HepG2 (cell line): ENCODE data around the gene STRADA. TPM values are rescaled to one million over a fixed set of nuclear protein-coding genes. Genes with fewer than 3 reads are reported as not detected.

Experiments used
- ARNTL ChIP-seq: sonication (generic); formaldehyde crosslinking; IDR thresholded peaks from 2 replicates; pipeline ENCODE4 v1.4.0; 2020; ENCODE audit warnings: mild to moderate bottlenecking, missing genetic modification reagents
- ATRX ChIP-seq: sonication (generic); formaldehyde crosslinking; IDR thresholded peaks from 2 replicates; pipeline ENCODE4 v1.4.0; 2020; ENCODE audit warnings: missing genetic modification reagents, borderline replicate concordance
- ETV5 ChIP-seq: IDR thresholded peaks from 2 replicates; pipeline ENCODE4 v1.6.1; 2018; ENCODE audit warnings: missing biosample characterization, missing genetic modification reagents, inconsistent platforms, borderline replicate concordance
- FOXO1 ChIP-seq: sonication (generic); formaldehyde crosslinking; IDR thresholded peaks from 2 replicates; pipeline ENCODE4 v1.4.0; 2020; ENCODE audit warnings: missing genetic modification reagents
- HDAC2 ChIP-seq: sonication (generic); formaldehyde crosslinking; IDR thresholded peaks from 2 replicates; pipeline ENCODE4 v1.4.0; 2020; ENCODE audit warnings: missing genetic modification reagents
- KMT2B ChIP-seq: IDR thresholded peaks from 2 replicates; pipeline ENCODE4 v1.6.1; 2016; ENCODE audit warnings: missing genetic modification reagents, missing compliant biosample characterization
- PCBP1 ChIP-seq: fragments of 200-400 bp; formaldehyde crosslinking; IDR thresholded peaks from 2 replicates; pipeline ENCODE4 v1.6.1; 2017; ENCODE audit warnings: mild to moderate bottlenecking, low read depth, low read length, borderline replicate concordance
- POLR2A ChIP-seq, 2 experiments: IDR thresholded peaks; 2 replicates each; pipeline ENCODE4 v1.6.1; 2011; ENCODE audit warnings: low read depth in 2 of 2, low read length in 2 of 2, mild to moderate bottlenecking in 1 of 2, moderate library complexity in 1 of 2; ENCODE audit not compliant: insufficient read depth in 1 of 2
- SAFB2 ChIP-seq: sonication (generic); formaldehyde crosslinking; IDR thresholded peaks from 2 replicates; pipeline ENCODE4 v1.5.1; 2020; ENCODE audit warnings: missing genetic modification reagents, low read depth, mild to moderate bottlenecking, borderline replicate concordance
- TAF1 ChIP-seq: sonication (generic); formaldehyde crosslinking; IDR thresholded peaks from 2 replicates; pipeline ENCODE4 v1.4.0; 2020; ENCODE audit warnings: missing genetic modification reagents
- ZNF234 ChIP-seq: sonication (generic); formaldehyde crosslinking; conservative IDR thresholded peaks from 2 replicates; pipeline ENCODE4 v1.5.1; 2020; ENCODE audit warnings: mild to moderate bottlenecking, missing genetic modification reagents
- ZNF317 ChIP-seq: sonication (generic); formaldehyde crosslinking; IDR thresholded peaks from 2 replicates; pipeline ENCODE4 v1.5.0; 2020; ENCODE audit warnings: mild to moderate bottlenecking, missing genetic modification reagents
- ZNF326 ChIP-seq: sonication (generic); formaldehyde crosslinking; IDR thresholded peaks from 2 replicates; pipeline ENCODE4 v1.4.0; 2020; ENCODE audit warnings: missing genetic modification reagents, borderline replicate concordance
- ZNF724P ChIP-seq: sonication (generic); formaldehyde crosslinking; IDR thresholded peaks from 2 replicates; pipeline ENCODE4 v1.8.0; 2022; ENCODE audit warnings: missing genetic modification reagents, borderline replicate concordance
- ZNF75D ChIP-seq: sonication (generic); formaldehyde crosslinking; IDR thresholded peaks from 2 replicates; pipeline ENCODE4 v1.8.1; 2023; ENCODE audit warnings: missing genetic modification reagents, mild to moderate bottlenecking, borderline replicate concordance
- polyA plus RNA-seq, 8 experiments: library from polyadenylated mRNA; depleted of rRNA in 3 of 8; stranded (reverse) in 7 of 8; unstranded in 1 of 8; fragments of >200 nt; fragmentation: Illumina TruSeq in 4 of 8; extraction: Trizol in 4 of 8; gene quantifications; 2 replicates each; pipeline versions ENCODE4 v1.2.1 to v1.2.3, GENCODE V29; 2011 to 2016; ENCODE audit warnings: low read depth in 4 of 8, missing spikeins in 1 of 8, mixed read lengths in 1 of 8; ENCODE audit not compliant: insufficient read depth in 1 of 8
- total RNA-seq, 5 experiments: library from RNA; depleted of rRNA; stranded (reverse); fragments of >200 nt; fragmentation: Illumina TruSeq; extraction: Trizol; gene quantifications; 2 replicates each; pipeline ENCODE4 v1.2.3, GENCODE V29; 2016; ENCODE audit warnings: low read depth in 1 of 5
- TF ChIP-seq, protein P1 (sequence below): fragments of 450-650 bp; IDR thresholded peaks from 2 replicates; pipeline ENCODE4 v1.6.1; 2017
- TF ChIP-seq, protein P2 (sequence below): sonication (generic); formaldehyde crosslinking; IDR thresholded peaks from 2 replicates; pipeline ENCODE4 v1.9.0; 2022; ENCODE audit warnings: missing genetic modification reagents, mild to moderate bottlenecking, borderline replicate concordance
- TF ChIP-seq, protein P3 (sequence below): sonication (generic); formaldehyde crosslinking; IDR thresholded peaks from 2 replicates; pipeline ENCODE4 v1.5.0; 2020; ENCODE audit warnings: missing genetic modification reagents
- TF ChIP-seq, protein P4 (sequence below): IDR thresholded peaks from 2 replicates; pipeline ENCODE4 v1.6.1; 2018; ENCODE audit warnings: missing genetic modification reagents
- TF ChIP-seq, protein P5 (sequence below): sonication (generic); formaldehyde crosslinking; IDR thresholded peaks from 2 replicates; pipeline ENCODE4 v1.4.0; 2020; ENCODE audit warnings: missing genetic modification reagents, borderline replicate concordance

Gene STRADA
- total and polyA plus RNA-seq, 2 of the 13 experiments (the other 11 are each of a cell fraction or from before 2014, with no cell fraction given): 17.6 to 17.9 TPM

DNA sequence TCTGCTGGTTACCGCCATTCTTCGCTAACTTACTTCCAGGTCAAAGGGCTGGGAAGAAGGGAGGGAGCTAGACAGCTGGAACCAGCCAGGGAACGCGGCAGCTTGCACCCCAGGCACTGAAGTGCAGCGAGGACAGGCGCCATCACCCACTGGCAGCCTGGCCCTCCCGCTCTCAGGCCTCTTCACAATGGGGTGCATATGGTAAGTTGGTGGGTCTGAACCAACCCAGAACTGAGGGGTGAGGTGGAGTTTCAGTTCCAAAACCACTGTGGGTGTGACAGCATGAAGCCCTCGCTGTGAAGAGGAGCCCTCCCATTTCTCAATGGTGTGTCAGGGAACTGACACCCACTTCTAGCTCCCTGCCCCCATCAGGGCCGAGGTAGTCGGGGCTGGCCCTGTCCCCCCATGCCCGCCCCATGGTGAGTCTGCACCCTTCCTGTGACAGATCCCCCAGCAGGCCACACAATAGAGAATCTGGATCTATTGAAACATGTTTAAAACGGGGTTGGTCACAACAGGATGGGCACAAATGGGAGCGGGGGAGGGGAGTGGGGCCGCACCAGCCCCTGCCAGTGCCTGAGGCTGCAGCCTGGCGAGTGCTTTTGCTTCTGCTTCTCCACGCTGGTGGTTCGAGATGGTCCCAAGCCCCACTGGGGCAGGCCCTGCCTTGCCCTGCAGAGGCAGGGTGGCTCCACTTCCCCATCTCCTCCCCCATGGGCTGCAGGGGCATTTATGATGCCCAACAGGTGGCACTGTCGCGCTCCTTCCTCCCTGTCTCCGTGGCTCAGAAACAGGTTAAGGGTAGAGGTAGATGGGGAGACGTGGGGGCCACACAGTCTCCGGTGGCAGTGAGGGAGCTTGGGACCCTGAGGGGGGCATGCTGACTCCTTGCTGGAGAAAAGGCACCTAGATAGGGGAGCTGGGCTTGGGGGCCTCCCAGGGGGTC lies 44.0 kb downstream of the STRADA start (continued):
- TF ChIP-seq SAFB2 (CRISPR knock-in tag) (0 out of 2 replicates have a peak, but pooled peaks have one; percentile 68), ETV5 (CRISPR knock-in tag) (peak; percentile 47), POLR2A (IDR thresholded peaks at IDR 0.05; ENCODE audit: insufficient read depth in 1 of 2, low read depth in 2 of 2, low read length in 2 of 2) (peak in 1 of 2 experiments; percentile 44; a peak in 1 of 4 replicates), ZNF75D (CRISPR knock-in tag) (no peak), HDAC2 (peak; percentile 29; the same call in 1 of the 2 replicates), TAF1 (CRISPR knock-in tag) (peak; percentile 28; the same call in 1 of the 2 replicates), FOXO1 (CRISPR knock-in tag) (peak; percentile 21; the same call in 1 of the 2 replicates), ATRX (no peak), ZNF326 (CRISPR knock-in tag) (peak; percentile 79; the same call in 1 of the 2 replicates), ZNF234 (CRISPR knock-in tag) (no peak), ZNF317 (CRISPR knock-in tag) (no peak), KMT2B (0 out of 2 replicates have a peak, but pooled peaks have one; percentile 17), ARNTL (CRISPR knock-in tag) (no peak), ZNF724P (CRISPR knock-in tag) (peak; percentile 27; the same call in 1 of the 2 replicates), PCBP1 (0 out of 2 replicates have a peak, but pooled peaks have one; percentile 52)
- TF ChIP-seq, protein P1, sequence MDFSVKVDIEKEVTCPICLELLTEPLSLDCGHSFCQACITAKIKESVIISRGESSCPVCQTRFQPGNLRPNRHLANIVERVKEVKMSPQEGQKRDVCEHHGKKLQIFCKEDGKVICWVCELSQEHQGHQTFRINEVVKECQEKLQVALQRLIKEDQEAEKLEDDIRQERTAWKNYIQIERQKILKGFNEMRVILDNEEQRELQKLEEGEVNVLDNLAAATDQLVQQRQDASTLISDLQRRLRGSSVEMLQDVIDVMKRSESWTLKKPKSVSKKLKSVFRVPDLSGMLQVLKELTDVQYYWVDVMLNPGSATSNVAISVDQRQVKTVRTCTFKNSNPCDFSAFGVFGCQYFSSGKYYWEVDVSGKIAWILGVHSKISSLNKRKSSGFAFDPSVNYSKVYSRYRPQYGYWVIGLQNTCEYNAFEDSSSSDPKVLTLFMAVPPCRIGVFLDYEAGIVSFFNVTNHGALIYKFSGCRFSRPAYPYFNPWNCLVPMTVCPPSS: no peak
- TF ChIP-seq, protein P2, sequence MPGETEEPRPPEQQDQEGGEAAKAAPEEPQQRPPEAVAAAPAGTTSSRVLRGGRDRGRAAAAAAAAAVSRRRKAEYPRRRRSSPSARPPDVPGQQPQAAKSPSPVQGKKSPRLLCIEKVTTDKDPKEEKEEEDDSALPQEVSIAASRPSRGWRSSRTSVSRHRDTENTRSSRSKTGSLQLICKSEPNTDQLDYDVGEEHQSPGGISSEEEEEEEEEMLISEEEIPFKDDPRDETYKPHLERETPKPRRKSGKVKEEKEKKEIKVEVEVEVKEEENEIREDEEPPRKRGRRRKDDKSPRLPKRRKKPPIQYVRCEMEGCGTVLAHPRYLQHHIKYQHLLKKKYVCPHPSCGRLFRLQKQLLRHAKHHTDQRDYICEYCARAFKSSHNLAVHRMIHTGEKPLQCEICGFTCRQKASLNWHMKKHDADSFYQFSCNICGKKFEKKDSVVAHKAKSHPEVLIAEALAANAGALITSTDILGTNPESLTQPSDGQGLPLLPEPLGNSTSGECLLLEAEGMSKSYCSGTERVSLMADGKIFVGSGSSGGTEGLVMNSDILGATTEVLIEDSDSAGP (CRISPR knock-in tag): peak; percentile 27; the same call in 1 of the 2 replicates
- TF ChIP-seq, protein P3, sequence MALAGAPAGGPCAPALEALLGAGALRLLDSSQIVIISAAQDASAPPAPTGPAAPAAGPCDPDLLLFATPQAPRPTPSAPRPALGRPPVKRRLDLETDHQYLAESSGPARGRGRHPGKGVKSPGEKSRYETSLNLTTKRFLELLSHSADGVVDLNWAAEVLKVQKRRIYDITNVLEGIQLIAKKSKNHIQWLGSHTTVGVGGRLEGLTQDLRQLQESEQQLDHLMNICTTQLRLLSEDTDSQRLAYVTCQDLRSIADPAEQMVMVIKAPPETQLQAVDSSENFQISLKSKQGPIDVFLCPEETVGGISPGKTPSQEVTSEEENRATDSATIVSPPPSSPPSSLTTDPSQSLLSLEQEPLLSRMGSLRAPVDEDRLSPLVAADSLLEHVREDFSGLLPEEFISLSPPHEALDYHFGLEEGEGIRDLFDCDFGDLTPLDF (CRISPR knock-in tag): no peak
- TF ChIP-seq, protein P4, sequence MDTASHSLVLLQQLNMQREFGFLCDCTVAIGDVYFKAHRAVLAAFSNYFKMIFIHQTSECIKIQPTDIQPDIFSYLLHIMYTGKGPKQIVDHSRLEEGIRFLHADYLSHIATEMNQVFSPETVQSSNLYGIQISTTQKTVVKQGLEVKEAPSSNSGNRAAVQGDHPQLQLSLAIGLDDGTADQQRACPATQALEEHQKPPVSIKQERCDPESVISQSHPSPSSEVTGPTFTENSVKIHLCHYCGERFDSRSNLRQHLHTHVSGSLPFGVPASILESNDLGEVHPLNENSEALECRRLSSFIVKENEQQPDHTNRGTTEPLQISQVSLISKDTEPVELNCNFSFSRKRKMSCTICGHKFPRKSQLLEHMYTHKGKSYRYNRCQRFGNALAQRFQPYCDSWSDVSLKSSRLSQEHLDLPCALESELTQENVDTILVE (CRISPR knock-in tag): no peak
- TF ChIP-seq, protein P5, sequence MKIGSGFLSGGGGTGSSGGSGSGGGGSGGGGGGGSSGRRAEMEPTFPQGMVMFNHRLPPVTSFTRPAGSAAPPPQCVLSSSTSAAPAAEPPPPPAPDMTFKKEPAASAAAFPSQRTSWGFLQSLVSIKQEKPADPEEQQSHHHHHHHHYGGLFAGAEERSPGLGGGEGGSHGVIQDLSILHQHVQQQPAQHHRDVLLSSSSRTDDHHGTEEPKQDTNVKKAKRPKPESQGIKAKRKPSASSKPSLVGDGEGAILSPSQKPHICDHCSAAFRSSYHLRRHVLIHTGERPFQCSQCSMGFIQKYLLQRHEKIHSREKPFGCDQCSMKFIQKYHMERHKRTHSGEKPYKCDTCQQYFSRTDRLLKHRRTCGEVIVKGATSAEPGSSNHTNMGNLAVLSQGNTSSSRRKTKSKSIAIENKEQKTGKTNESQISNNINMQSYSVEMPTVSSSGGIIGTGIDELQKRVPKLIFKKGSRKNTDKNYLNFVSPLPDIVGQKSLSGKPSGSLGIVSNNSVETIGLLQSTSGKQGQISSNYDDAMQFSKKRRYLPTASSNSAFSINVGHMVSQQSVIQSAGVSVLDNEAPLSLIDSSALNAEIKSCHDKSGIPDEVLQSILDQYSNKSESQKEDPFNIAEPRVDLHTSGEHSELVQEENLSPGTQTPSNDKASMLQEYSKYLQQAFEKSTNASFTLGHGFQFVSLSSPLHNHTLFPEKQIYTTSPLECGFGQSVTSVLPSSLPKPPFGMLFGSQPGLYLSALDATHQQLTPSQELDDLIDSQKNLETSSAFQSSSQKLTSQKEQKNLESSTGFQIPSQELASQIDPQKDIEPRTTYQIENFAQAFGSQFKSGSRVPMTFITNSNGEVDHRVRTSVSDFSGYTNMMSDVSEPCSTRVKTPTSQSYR: peak; percentile 83
